Endometrial microvascular endothelial cells (primary cell): Measurements from ENCODE around the gene NLRP2B. TPM values are rescaled to one million over a fixed set of nuclear protein-coding genes. Genes with fewer than 3 reads are reported as not detected.

Source experiments
- total RNA-seq: library from RNA; depleted of rRNA; stranded (reverse); fragments of >200 nt; gene quantifications from one replicate; pipeline ENCODE4 v1.2.3, GENCODE V29; 2015; ENCODE audit errors: inconsistent ontology term

Gene NLRP2B
- total RNA-seq, 1 donor from 2014 or later, result not detected

Other genes starting within 250 kb of the NLRP2B start
- 11.7 TPM for gene ZXDB, start 88.2 kb downstream of the NLRP2B start, total RNA-seq
- 2.1 TPM for gene ZXDA, start 230.2 kb upstream of the NLRP2B start, total RNA-seq